Tibial nerve (tissue), 4 donors: ENCODE results near the gene PAM16. TPM values are rescaled to one million over a fixed set of nuclear protein-coding genes. Genes with fewer than 3 reads are reported as not detected.

Source experiments
- DNase-seq, 2 donors: peaks; one replicate each; pipeline ENCODE4 v3.0.0-alpha.2; 2019; ENCODE audit warnings: low spot score in 2 of 2
- H3K27ac ChIP-seq, 4 donors: fragments of 200-600 bp; sonication (generic) in 3 of 4; one replicate each; pipeline ENCODE4 v1.5.1; 2017 to 2019; ENCODE audit warnings: mild to moderate bottlenecking in 1 of 4
- H3K27me3 ChIP-seq, 2 donors: fragments of 200-600 bp; sonication (generic) in 1 of 2; one replicate each; pipeline versions ENCODE4 v1.5.1 to v1.6.0; 2017 to 2019
- H3K36me3 ChIP-seq, 3 donors: fragments of 200-600 bp; sonication (generic); one replicate each; pipeline ENCODE4 v1.5.1; 2018 to 2019
- H3K4me1 ChIP-seq, 4 donors: fragments of 200-600 bp; sonication (generic) in 3 of 4; one replicate each; pipeline ENCODE4 v1.5.1; 2017 to 2019
- H3K4me3 ChIP-seq, 4 donors: fragments of 200-600 bp; sonication (generic) in 3 of 4; one replicate each; pipeline ENCODE4 v1.5.1; 2017 to 2019; ENCODE audit warnings: mild to moderate bottlenecking in 1 of 4, moderate library complexity in 1 of 4
- H3K9me3 ChIP-seq, 4 donors: fragments of 200-600 bp; sonication (generic) in 3 of 4; one replicate each; pipeline ENCODE4 v1.5.1; 2017 to 2019
- EP300 ChIP-seq, 2 donors: sonication (generic); formaldehyde crosslinking; IDR thresholded peaks; one replicate each; pipeline ENCODE4 v1.6.1; 2017; ENCODE audit warnings: antibody characterized with exemption in 2 of 2, mild to moderate bottlenecking in 1 of 2
- POLR2A ChIP-seq, 2 donors: fragments of 450-650 bp; IDR thresholded peaks; one replicate each; pipeline ENCODE4 v1.6.1; 2017; ENCODE audit warnings: antibody characterized with exemption in 2 of 2, mild to moderate bottlenecking in 2 of 2, moderate library complexity in 2 of 2
- WGBS, 2 donors: methylation state at CpG; one replicate each; pipeline ENCODE4 v1.1.5; 2018; 5-methylcytosine and 5-hydroxymethylcytosine counted together
- total RNA-seq, 4 donors: library from RNA; depleted of rRNA; stranded (reverse); fragments of >200 nt; gene quantifications; one replicate each; pipeline ENCODE4 v1.1.0, GENCODE V29; 2016
- TF ChIP-seq, protein P1 (sequence below), 5 experiments: fragments of 200-600 bp in 3 of 5; fragments of 450-650 bp in 2 of 5; sonication (generic) in 3 of 5; IDR thresholded peaks; one replicate each; pipeline ENCODE4 v1.5.1; 2016 to 2019; ENCODE audit warnings: antibody characterized with exemption in 5 of 5, mild to moderate bottlenecking in 3 of 5, moderate library complexity in 2 of 5

Gene PAM16
- total RNA-seq, 4 donors from 2014 or later = 45.1 to 95.1 (median 60.7) TPM

DNA sequence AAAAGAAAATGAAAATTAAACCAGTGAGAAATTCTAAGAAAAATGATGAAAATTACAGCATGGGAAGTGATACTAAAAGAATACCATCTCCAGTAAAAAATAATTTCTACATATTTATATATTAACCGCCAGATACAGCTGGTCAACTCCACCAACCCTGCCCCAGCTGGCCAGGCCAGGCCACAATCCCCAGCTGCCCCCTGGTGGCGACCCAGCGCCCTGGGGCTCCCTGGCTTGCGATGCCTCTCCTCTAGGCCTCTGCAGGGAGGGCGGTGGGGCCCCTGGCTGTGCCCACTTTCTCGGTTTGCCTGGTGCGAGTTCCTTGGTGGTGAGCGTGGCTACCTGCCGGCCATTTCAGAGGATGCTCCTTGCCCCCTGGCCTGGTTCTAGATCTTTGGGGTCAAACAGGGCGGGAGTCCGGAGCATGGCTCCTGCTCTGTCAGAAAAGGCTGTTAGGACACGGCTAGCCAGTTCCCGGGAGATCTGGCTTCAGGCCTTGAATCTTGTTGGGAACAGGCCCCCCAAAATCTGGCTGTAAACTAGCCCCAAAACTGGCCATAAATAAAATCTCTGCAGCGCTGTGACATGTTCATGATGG, 20.7 kb downstream of the PAM16 start:
- WGBS, 2 donors = 25 to 44% methylated on average over 9 to 14 of the region's 14 CpGs
- Histone ChIP-seq H3K4me3 (no peak overlapping the region), H3K36me3 (peaks cover 0 to 30% (median 0%) of the 10 kb centered on the region in 3 donors), H3K4me1 (peaks cover 0 to 53% (median 25%) of the 10 kb centered on the region in 4 donors), H3K9me3 (no peaks in the 10 kb centered on the region), H3K27me3 (no peaks in the 10 kb centered on the region), H3K27ac (peak overlapping the region in 2 of 4 donors; percentile 22 to 89)
- TF ChIP-seq EP300 (IDR thresholded peaks at IDR 0.05) = peak in 1 of 2 donors; percentile 56
- TF ChIP-seq, protein P1, sequence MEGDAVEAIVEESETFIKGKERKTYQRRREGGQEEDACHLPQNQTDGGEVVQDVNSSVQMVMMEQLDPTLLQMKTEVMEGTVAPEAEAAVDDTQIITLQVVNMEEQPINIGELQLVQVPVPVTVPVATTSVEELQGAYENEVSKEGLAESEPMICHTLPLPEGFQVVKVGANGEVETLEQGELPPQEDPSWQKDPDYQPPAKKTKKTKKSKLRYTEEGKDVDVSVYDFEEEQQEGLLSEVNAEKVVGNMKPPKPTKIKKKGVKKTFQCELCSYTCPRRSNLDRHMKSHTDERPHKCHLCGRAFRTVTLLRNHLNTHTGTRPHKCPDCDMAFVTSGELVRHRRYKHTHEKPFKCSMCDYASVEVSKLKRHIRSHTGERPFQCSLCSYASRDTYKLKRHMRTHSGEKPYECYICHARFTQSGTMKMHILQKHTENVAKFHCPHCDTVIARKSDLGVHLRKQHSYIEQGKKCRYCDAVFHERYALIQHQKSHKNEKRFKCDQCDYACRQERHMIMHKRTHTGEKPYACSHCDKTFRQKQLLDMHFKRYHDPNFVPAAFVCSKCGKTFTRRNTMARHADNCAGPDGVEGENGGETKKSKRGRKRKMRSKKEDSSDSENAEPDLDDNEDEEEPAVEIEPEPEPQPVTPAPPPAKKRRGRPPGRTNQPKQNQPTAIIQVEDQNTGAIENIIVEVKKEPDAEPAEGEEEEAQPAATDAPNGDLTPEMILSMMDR (IDR thresholded peaks at IDR 0.05) = peak; percentile 92 to 98 (median 96)
- no peak for TF ChIP-seq POLR2A (IDR thresholded peaks at IDR 0.05)
- peak; percentile 74 to 79 for DNase-seq

- H3K27ac ChIP-seq = peak overlapping the region; percentile 80 to 89 (median 85)
- TF ChIP-seq POLR2A (IDR thresholded peaks at IDR 0.05) (no peak), EP300 (IDR thresholded peaks at IDR 0.05) (no peak)
- TF ChIP-seq, protein P1 (IDR thresholded peaks at IDR 0.05) = no peak
- H3K4me3 ChIP-seq = peak overlapping the region in 1 of 4 donors; percentile 55
- DNase-seq = no peak
- 43 to 59% methylated on average over 13 to 17 of the region's 17 CpGs for WGBS, 2 donors
- H3K27me3 ChIP-seq = no peaks in the 10 kb centered on the region
- no peaks in the 10 kb centered on the region for H3K9me3 ChIP-seq
- peaks cover 0 to 18% (median 0%) of the 10 kb centered on the region in 3 donors for H3K36me3 ChIP-seq
- peaks cover 3 to 66% (median 37%) of the 10 kb centered on the region in 4 donors for H3K4me1 ChIP-seq
These were observed 22.0 kb downstream of the PAM16 start for GRCh38 chr16:4328782-4329775.

- WGBS, 2 donors = 0 to 2% methylated on average over 20 to 21 of the region's 30 CpGs
- Histone ChIP-seq H3K4me1 (peaks cover 3 to 74% (median 46%) of the 10 kb centered on the region in 4 donors), H3K27me3 (no peaks in the 10 kb centered on the region), H3K9me3 (no peaks in the 10 kb centered on the region), H3K27ac (peak overlapping the region; percentile 80 to 89 (median 85)), H3K36me3 (peaks cover 0 to 11% (median 0%) of the 10 kb centered on the region in 3 donors), H3K4me3 (peak overlapping the region; percentile 36 to 55 (median 54))
- DNase-seq = peak; percentile 60 to 62
- TF ChIP-seq, protein P1 (IDR thresholded peaks at IDR 0.05) = peak; percentile 43 to 87 (median 76)
- TF ChIP-seq POLR2A (IDR thresholded peaks at IDR 0.05) = no peak
- TF ChIP-seq EP300 (IDR thresholded peaks at IDR 0.05) = peak in 1 of 2 donors; percentile 83
These were observed 22.9 kb downstream of the PAM16 start for GRCh38 chr16:4328046-4328781.

GRCh38 chr16:4327386-4328045, 23.6 kb downstream of the PAM16 start:
- TF ChIP-seq POLR2A (IDR thresholded peaks at IDR 0.05) (no peak), EP300 (IDR thresholded peaks at IDR 0.05) (no peak)
- TF ChIP-seq, protein P1 (IDR thresholded peaks at IDR 0.05) = no peak
- Histone ChIP-seq H3K4me3 (peak overlapping the region; percentile 36 to 55 (median 54)), H3K27ac (peak overlapping the region; percentile 80 to 89 (median 85)), H3K4me1 (peaks cover 3 to 81% (median 50%) of the 10 kb centered on the region in 4 donors), H3K36me3 (peaks cover 0 to 4% (median 0%) of the 10 kb centered on the region in 3 donors), H3K9me3 (no peaks in the 10 kb centered on the region), H3K27me3 (no peaks in the 10 kb centered on the region)
- WGBS, 2 donors = 37% methylated on average over 2 of the region's 57 CpGs; no CpG with 5 or more reads in 1 of the 2 donors
- DNase-seq = no peak
